MM.1S (cell line): ENCODE measurements around the gene TOX4.

Experiments
- CTCF ChIP-seq: fragments of 300-600 bp; sonication (generic); IDR thresholded peaks from 2 replicates; pipeline ENCODE4 v1.5.1; 2016; ENCODE audit warnings: antibody characterized with exemption, low read length, mixed read lengths
- EZH2 ChIP-seq: fragments of 300-600 bp; sonication (generic); optimal IDR thresholded peaks from 2 replicates; pipeline ENCODE3; 2017; ENCODE audit warnings: low read depth, mild to moderate bottlenecking, antibody characterized with exemption, low read length, mixed read lengths

DNA sequence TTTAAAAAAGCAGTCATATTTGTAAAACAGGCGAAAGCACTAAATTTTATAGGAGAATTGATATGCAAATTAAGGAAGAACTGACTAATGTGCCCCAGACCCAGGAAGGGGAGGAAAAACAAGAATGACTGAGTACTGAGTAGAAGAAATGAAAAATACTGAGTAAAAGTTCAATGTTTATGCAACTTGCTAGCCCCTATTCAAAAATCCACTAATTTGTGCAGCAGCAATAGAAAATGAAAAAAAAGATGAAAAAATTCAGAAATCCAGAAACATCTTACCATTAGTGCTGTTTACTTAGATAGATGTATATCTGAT is 27.1 kb upstream of the TOX4 start:
- TF ChIP-seq CTCF, result no peak
- TF ChIP-seq EZH2, result no peak
